Measurements from ENCODE around the gene RAB9A.

Gene RAB9A

GRCh38 chrX:13742397-13743176, 53.7 kb downstream of the RAB9A start:
- no peak for DNase-seq

- DNase-seq: peak in 13 of 51 donors; percentile 1 to 39 (median 21)
These were observed 58.9 kb downstream of the RAB9A start for GRCh38 chrX:13747836-13748235.

GRCh38 chrX:13748486-13748885, 59.6 kb downstream of the RAB9A start:
- no peak for DNase-seq

- no peak for DNase-seq
These were observed 61.3 kb downstream of the RAB9A start for GRCh38 chrX:13750204-13750603.

- DNase-seq: no peak
These were observed 61.9 kb downstream of the RAB9A start for GRCh38 chrX:13750812-13751211.

- no peak for DNase-seq
These were observed 63.2 kb downstream of the RAB9A start for GRCh38 chrX:13752141-13752540.

GRCh38 chrX:13752646-13753045, 63.7 kb downstream of the RAB9A start:
- DNase-seq: no peak

- DNase-seq: no peak
These were observed 65.8 kb downstream of the RAB9A start for GRCh38 chrX:13754765-13755164.

- DNase-seq: no peak
These were observed 66.3 kb downstream of the RAB9A start for GRCh38 chrX:13755254-13755653.

- no peak for DNase-seq
These were observed 67.5 kb downstream of the RAB9A start for GRCh38 chrX:13756381-13756780.

- no peak for DNase-seq
These were observed 70.3 kb downstream of the RAB9A start for GRCh38 chrX:13759152-13759718.

Measured in hypothalamus (tissue), 51 donors.